Panc1 (cell line): ENCODE measurements around the gene FGF14. TPM values are rescaled to one million over a fixed set of nuclear protein-coding genes. Genes with fewer than 3 reads are reported as not detected.

Experiments used
- ATAC-seq: fragments of 200-7000 bp; cut with Tn5 transposase; 2 replicates; pipeline ENCODE4 v1.9.1; 2020; ENCODE audit warnings: mild to moderate bottlenecking, moderate library complexity
- BruUV-seq: library from RNA; stranded (reverse); fragments of 400-500 nt; replicated peaks from 2 replicates; lab custom pipeline; 2021; lab: Mats Ljungman, UMichigan
- CTCF ChIA-PET: fragments of 300-600 bp; sonication (Branson Sonifier 250); formaldehyde crosslinking; loops from one replicate; lab custom pipeline; 2022; ENCODE audit warnings: antibody characterized with exemption; lab: Charles Lee
- POLR2A ChIA-PET: fragments of 300-600 bp; sonication (Branson Sonifier 250); formaldehyde crosslinking; loops from one replicate; lab custom pipeline; 2022; ENCODE audit warnings: antibody characterized with exemption; lab: Charles Lee
- DNase-seq: peaks from one replicate; pipeline ENCODE4 v3.0.0-alpha.2; 2010; ENCODE audit warnings: low read depth, low spot score
- H3K27ac ChIP-seq: 2 replicates; pipeline ENCODE4 v1.5.1; 2011; ENCODE audit warnings: mild to moderate bottlenecking, low read length, inconsistent platforms
- H3K27me3 ChIP-seq: fragments of 200-500 bp; sonication (Bioruptor generic); 2 replicates; pipeline ENCODE4 v1.6.0; 2014; ENCODE audit warnings: low read length, inconsistent platforms; ENCODE audit not compliant: control insufficient read depth, insufficient read depth
- H3K36me3 ChIP-seq: fragments of 200-500 bp; sonication (Bioruptor generic); 2 replicates; pipeline ENCODE4 v1.5.1; 2014; ENCODE audit warnings: inconsistent platforms, mild to moderate bottlenecking, low read length, moderate library complexity; ENCODE audit not compliant: control insufficient read depth, insufficient read depth
- H3K4me1 ChIP-seq: 2 replicates; pipeline ENCODE4 v1.5.1; 2011; ENCODE audit warnings: inconsistent platforms, mild to moderate bottlenecking, low read length, moderate library complexity; ENCODE audit not compliant: control insufficient read depth, insufficient read depth
- H3K4me3 ChIP-seq, 2 experiments: 2 replicates each; pipeline ENCODE4 v1.5.1; 2011 to 2012; ENCODE audit warnings: low read depth in 2 of 2, low read length in 2 of 2, mild to moderate bottlenecking in 2 of 2, inconsistent platforms in 1 of 2, moderate library complexity in 1 of 2
- H3K9me3 ChIP-seq: fragments of 200-500 bp; sonication (Bioruptor generic); 2 replicates; pipeline ENCODE4 v1.5.1; 2014; ENCODE audit warnings: low read depth, mild to moderate bottlenecking, inconsistent platforms, low read length, moderate library complexity; ENCODE audit not compliant: control insufficient read depth, insufficient read depth
- CTCF ChIP-seq: fragments of 450-650 bp; IDR thresholded peaks from 2 replicates; pipeline ENCODE4 v1.5.1; 2017; ENCODE audit warnings: mild to moderate bottlenecking
- POLR2AphosphoS5 ChIP-seq: IDR thresholded peaks from 2 replicates; pipeline ENCODE4 v1.6.1; 2012; ENCODE audit warnings: mild to moderate bottlenecking, low read depth, low read length, moderate library complexity
- REST ChIP-seq, 2 experiments: IDR thresholded peaks; 2 replicates each; pipeline ENCODE4 v1.6.1; 2011 to 2012; ENCODE audit warnings: low read depth in 2 of 2, control low read depth in 1 of 2, low read length in 1 of 2, mild to moderate bottlenecking in 1 of 2, moderate library complexity in 1 of 2; ENCODE audit not compliant: insufficient read depth in 1 of 2
- SIN3A ChIP-seq: IDR thresholded peaks from 2 replicates; pipeline ENCODE4 v1.6.1; 2012; ENCODE audit warnings: low read depth, mild to moderate bottlenecking, low read length, moderate library complexity, borderline replicate concordance; ENCODE audit not compliant: insufficient read depth
- TCF7L2 ChIP-seq: IDR thresholded peaks from 2 replicates; pipeline ENCODE4 v1.6.1; 2011; ENCODE audit warnings: mild to moderate bottlenecking, low read depth, low read length, inconsistent platforms
- in situ Hi-C: cut with HindIII; loops from 2 replicates; pipeline ENCODE4 v1.10.0; 2016; ENCODE audit warnings: low sequenced_read_pairs, low pct_unique_long_range_greater_than_20kb
- intact Hi-C: fragments of 100-400 bp; cut with micrococcal nuclease; formaldehyde crosslinking; loops from one replicate; pipeline ENCODE4 v1.10.0; 2022; ENCODE audit not compliant: unreplicated experiment
- total RNA-seq: library from RNA; stranded (reverse); gene quantifications from one replicate; pipeline ENCODE4 v1.2.1, GENCODE V29; 2021; ENCODE audit not compliant: unreplicated experiment

FGF14 gene
- total RNA-seq, 1 experiment from 2014 or later: 0.03 TPM

GRCh38 chr13:101703838-101704237 is 698.0 kb downstream of the FGF14 start:
- Histone ChIP-seq H3K36me3 (no peaks in the 10 kb centered on the region), H3K4me3 (no peak overlapping the region), H3K27me3 (no peaks in the 10 kb centered on the region), H3K9me3 (no peaks in the 10 kb centered on the region), H3K27ac (no peak overlapping the region), H3K4me1 (no peaks in the 10 kb centered on the region)
- intact Hi-C loops (no loop called here), in situ Hi-C loops (no loop called here)
- ChIA-PET POLR2A (no interaction called here), CTCF (no interaction called here)
- DNase-seq (no peak), ATAC-seq (no peak)
- BruUV-seq: no TSS peak
- TF ChIP-seq CTCF (no peak), SIN3A (no peak), POLR2AphosphoS5 (no peak), REST (IDR thresholded peaks at IDR 0.05; ENCODE audit: insufficient read depth in 1 of 2, low read depth in 2 of 2, low read length in 1 of 2) (no peak), TCF7L2 (no peak)

- ChIA-PET POLR2A (no interaction called here), CTCF (no interaction called here)
- in situ Hi-C loops (no loop called here), intact Hi-C loops (no loop called here)
- TF ChIP-seq SIN3A (no peak), REST (IDR thresholded peaks at IDR 0.05; ENCODE audit: insufficient read depth in 1 of 2, low read depth in 2 of 2, low read length in 1 of 2) (no peak), POLR2AphosphoS5 (no peak), CTCF (no peak), TCF7L2 (no peak)
- H3K36me3 ChIP-seq: no peaks in the 10 kb centered on the region
- BruUV-seq: no TSS peak
- H3K4me1 ChIP-seq: no peaks in the 10 kb centered on the region
- H3K4me3 ChIP-seq: no peak overlapping the region
- no peaks in the 10 kb centered on the region for H3K9me3 ChIP-seq
- no peaks in the 10 kb centered on the region for H3K27me3 ChIP-seq
- ATAC-seq: no peak
- no peak overlapping the region for H3K27ac ChIP-seq
- no peak for DNase-seq
Measured at GRCh38 chr13:101703081-101703480, 698.8 kb downstream of the FGF14 start.
